Adipocyte (in vitro differentiated cells): ENCODE results near the gene DUSP5.

ENCODE experiments used
- DNase-seq: peaks from one replicate; pipeline ENCODE4 v3.0.0-alpha.2; 2015; ENCODE audit warnings: low read depth
- H3K27me3 ChIP-seq: replicated peaks from 2 replicates; pipeline ENCODE4 v1.7.0; 2013; ENCODE audit warnings: mild to moderate bottlenecking, low read length, moderate library complexity; ENCODE audit not compliant: control insufficient read depth, insufficient read depth
- H3K36me3 ChIP-seq: 2 replicates; pipeline ENCODE4 v1.7.0; 2013; ENCODE audit warnings: low read length, mild to moderate bottlenecking, moderate library complexity; ENCODE audit not compliant: control insufficient read depth, insufficient read depth, severe bottlenecking
- H3K4me1 ChIP-seq: 2 replicates; pipeline ENCODE4 v1.7.0; 2013; ENCODE audit warnings: mild to moderate bottlenecking, low read length, moderate library complexity; ENCODE audit not compliant: control insufficient read depth, insufficient read depth
- H3K4me3 ChIP-seq: 2 replicates; pipeline ENCODE4 v1.7.0; 2013; ENCODE audit warnings: mild to moderate bottlenecking, low read length, moderate library complexity
- H3K9ac ChIP-seq: 2 replicates; pipeline ENCODE4 v1.7.0; 2013; ENCODE audit warnings: mild to moderate bottlenecking, low read length, moderate library complexity
- H3K9me3 ChIP-seq: 2 replicates; pipeline ENCODE4 v1.7.0; 2013; ENCODE audit warnings: mild to moderate bottlenecking, low read length, moderate library complexity; ENCODE audit not compliant: control insufficient read depth

The DUSP5 gene

GRCh38 chr10:110558041-110558440, 60.3 kb downstream of the DUSP5 start:
- Histone ChIP-seq H3K9ac (no peak overlapping the region), H3K4me1 (no peaks in the 10 kb centered on the region), H3K36me3 (no peaks in the 10 kb centered on the region), H3K9me3 (no peaks in the 10 kb centered on the region), H3K27me3 (no peaks in the 10 kb centered on the region), H3K4me3 (no peak overlapping the region)
- DNase-seq = no peak

- H3K4me1 ChIP-seq = no peaks in the 10 kb centered on the region
- H3K9me3 ChIP-seq = no peaks in the 10 kb centered on the region
- H3K36me3 ChIP-seq = no peaks in the 10 kb centered on the region
- no peak overlapping the region for H3K4me3 ChIP-seq
- no peak overlapping the region for H3K9ac ChIP-seq
- H3K27me3 ChIP-seq = no peaks in the 10 kb centered on the region
- DNase-seq = no peak
These were observed 62.3 kb downstream of the DUSP5 start for GRCh38 chr10:110560012-110560411.
